ENCODE results near the gene CAPN12.

Gene CAPN12

DNA sequence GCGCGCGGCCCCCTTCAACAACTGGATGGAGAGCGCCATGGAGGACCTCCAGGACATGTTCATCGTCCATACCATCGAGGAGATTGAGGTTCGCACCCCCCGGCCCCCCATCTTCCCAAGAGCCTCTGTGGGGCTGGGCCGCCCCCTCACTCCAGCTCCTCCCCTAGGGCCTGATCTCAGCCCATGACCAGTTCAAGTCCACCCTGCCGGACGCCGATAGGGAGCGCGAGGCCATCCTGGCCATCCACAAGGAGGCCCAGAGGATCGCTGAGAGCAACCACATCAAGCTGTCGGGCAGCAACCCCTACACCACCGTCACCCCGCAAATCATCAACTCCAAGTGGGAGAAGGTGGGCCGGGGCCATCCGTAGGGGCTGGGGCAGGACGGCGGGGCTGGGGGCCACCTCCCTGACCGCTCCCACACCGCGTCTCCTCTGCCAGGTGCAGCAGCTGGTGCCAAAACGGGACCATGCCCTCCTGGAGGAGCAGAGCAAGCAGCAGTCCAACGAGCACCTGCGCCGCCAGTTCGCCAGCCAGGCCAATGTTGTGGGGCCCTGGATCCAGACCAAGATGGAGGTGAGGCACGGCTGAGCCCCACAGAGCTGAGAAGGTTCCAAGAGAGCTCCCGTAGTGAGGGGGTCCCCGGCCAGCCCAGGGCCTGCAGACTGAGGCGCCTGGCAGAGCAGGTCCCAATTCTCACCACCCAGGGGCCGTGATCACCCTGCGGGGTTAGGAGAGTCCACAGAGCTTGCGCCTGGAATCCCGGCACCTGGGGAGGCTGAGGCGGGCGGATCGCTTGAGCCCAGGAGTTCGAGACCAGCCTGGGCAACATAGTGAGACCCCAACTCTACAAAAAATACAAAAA, 20.1 kb downstream of the CAPN12 start:
- no peak for DNase-seq (ENCODE audit: low spot score)

DNA sequence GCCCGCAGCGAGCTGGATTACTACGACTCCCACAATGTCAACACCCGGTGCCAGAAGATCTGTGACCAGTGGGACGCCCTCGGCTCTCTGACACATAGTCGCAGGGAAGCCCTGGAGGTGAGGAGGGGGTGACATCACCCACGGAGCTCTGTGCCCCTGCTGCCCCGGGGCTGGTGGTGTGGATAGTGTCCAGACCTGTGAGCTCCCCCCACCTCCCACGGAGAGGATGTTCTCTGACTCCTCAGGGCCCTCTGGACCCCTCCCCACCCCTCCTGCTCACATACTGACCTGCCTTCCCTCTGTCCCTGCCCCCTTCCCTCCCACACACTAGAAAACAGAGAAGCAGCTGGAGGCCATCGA, 20.7 kb downstream of the CAPN12 start:
- DNase-seq (ENCODE audit: low spot score): no peak

DNA sequence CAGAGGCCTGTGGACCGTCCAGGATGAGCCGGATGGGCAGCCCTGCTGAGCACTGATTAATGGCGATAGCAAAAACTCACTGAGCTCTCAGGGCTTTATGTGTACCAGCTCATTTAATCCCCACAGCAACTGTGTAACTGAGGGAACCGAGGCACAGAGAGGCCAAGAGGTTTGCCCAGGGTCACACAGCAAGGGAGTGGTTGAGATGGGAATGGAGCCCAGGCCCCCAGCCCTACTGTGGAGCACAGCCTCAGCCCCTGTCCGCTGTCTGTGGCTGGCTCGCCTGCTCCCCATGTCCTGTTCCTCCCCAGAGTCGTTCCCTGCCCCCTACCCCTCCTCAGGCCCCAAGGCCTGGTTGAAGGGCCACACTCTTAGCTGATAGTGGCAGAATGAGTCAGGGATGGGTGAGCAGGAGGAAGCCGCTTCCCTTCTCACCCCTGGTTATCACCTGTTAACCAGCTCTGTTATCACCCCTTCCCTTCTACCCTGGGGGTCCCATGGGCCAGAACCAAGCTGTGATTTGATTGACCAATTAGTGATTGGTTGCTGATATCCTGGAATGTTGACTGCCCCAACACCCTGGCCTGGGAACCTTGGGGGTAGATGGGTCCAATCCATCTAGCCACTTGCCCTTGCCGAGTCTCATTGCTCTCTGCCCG, 21.2 kb downstream of the CAPN12 start:
- no peak for DNase-seq (ENCODE audit: low spot score)

GRCh38 chr19:38721979-38722773, 22.1 kb downstream of the CAPN12 start:
- no peak for DNase-seq (ENCODE audit: low spot score)

DNA sequence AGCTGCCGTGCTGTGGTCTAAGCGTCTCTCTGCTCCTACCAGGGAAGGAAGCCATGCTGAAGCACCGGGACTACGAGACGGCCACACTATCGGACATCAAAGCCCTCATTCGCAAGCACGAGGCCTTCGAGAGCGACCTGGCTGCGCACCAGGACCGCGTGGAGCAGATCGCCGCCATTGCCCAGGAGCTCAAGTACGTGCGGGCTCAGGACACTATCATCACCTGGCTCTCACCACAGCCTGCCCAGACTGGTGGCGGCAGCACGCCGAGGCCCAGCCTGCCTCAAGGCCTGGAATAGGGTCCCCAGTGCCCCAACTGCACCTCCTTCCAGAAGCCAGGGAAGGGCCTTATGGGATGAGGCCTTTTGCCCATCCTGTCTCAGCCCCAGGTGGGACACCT, 22.8 kb downstream of the CAPN12 start:
- DNase-seq (ENCODE audit: low spot score): no peak

DNA sequence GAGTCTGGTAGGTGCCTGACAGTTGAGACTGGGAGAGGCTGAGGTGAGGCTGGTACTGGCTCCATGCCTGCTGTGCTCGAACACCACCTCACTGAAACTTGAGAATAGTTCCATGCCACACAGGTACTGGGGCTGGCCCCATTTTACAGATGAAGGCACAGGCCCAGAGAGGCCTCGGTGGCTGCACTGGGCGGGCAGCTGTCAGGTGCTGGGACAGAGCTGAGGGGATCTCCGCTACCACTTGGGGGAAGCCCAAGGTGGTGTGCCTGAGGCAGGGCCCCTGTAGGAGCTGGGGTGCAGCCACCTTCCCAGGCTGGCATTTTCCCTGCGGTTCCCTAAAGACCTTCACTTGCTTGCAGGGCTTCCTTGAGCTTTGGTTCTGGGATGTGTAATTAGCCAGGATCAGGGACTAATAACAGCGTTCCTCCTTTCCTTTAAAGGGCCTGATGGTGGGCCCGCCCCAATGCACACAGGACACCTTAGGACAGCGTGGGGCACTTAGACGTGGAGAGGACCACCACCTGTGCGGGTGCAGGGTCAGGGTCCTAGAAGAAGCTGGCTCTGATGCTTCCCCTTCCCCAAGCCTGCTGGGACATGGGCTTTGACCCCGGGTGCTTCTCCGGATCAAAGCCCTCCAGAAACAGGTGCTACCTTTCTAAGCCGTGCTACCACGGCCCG, 23.6 kb downstream of the CAPN12 start:
- no peak for DNase-seq (ENCODE audit: low spot score)

GRCh38 chr19:38719761-38720558, 24.3 kb downstream of the CAPN12 start:
- no peak for DNase-seq (ENCODE audit: low spot score)

- no peak for DNase-seq (ENCODE audit: low spot score)
These were observed 25.3 kb downstream of the CAPN12 start for GRCh38 chr19:38718747-38719543.

GRCh38 chr19:38717855-38718254, 26.4 kb downstream of the CAPN12 start:
- DNase-seq (ENCODE audit: low spot score): no peak

DNA sequence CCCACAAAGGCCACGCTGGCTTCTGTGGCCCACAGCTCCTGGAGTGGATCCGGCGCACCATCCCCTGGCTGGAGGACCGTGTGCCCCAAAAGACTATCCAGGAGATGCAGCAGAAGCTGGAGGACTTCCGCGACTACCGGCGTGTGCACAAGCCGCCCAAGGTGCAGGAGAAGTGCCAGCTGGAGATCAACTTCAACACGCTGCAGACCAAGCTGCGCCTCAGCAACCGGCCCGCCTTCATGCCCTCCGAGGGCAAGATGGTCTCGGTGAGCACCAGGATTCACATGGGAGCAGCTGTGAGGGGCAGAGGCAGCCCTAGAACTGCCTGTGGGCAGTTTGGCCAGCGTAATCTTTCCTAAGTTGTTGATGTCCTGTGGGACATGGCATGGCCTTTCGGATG, 27.2 kb downstream of the CAPN12 start:
- DNase-seq (ENCODE audit: low spot score): no peak

- DNase-seq (ENCODE audit: low spot score): no peak
These were observed 28.7 kb downstream of the CAPN12 start for GRCh38 chr19:38715555-38715954.

DNA sequence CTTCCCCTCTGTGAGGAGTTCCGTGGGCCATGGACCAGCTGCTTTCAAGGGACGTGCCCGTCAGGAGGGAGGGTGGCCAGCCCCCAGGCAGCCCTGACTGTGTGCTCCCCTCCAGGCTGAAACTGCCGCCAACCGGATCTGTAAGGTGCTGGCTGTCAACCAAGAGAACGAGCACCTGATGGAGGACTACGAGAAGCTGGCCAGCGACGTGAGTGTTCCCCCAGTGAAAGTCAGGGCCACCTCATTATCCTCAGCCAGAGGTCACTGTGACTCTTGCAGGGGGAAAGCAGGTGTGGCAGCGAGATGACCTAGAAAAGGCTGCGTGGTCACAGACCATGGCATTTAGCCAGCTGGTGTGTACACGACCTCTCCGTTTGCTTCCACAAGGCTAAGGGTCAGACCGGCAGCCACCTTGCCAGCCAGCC, 29.9 kb downstream of the CAPN12 start:
- DNase-seq (ENCODE audit: low spot score): no peak

GRCh38 chr19:38713865-38714264, 30.4 kb downstream of the CAPN12 start:
- no peak for DNase-seq (ENCODE audit: low spot score)

GRCh38 chr19:38713227-38713649, 31.0 kb downstream of the CAPN12 start:
- DNase-seq (ENCODE audit: low spot score): no peak

- no peak for DNase-seq (ENCODE audit: low spot score)
These were observed 32.0 kb downstream of the CAPN12 start for GRCh38 chr19:38712161-38712748.

- no peak for DNase-seq (ENCODE audit: low spot score)
These were observed 32.5 kb downstream of the CAPN12 start for GRCh38 chr19:38711726-38712153.

DNA sequence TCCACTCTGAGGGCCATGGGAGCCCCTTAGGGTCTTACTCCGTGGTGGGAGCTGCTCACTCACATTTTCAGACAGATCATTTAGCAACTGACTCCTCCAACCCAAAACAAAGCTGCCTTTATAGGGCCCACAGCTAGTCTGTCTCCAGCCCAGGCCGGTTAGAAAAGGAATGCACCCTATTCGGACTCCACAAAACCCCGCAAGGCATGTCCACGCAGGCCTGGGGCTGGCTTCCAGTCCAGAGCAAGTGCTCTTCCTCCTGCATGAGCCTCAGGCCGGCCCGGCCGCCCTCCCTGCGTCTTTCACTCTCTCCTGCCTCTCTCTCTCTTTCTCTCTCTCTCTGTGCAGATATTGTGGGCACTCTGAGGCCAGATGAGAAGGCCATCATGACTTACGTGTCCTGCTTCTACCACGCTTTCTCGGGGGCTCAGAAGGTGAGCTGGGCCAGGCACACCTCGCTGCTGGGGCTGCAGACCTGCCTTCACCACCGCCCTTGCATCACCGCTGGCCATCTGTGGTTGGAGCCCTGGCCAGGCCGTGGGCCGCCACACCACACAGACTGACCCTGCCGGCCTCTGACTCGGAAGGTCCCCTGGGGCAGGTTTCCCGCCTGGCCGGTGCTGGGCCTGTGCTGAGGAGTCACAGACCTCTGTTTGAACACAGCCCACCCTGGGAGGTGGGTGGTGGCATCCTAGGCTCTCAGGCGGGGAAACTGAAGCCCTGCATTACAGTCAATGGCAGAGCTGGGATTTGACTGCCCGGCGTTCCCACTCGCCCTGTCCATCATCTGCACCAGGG, 33.1 kb downstream of the CAPN12 start:
- no peak for DNase-seq (ENCODE audit: low spot score)

DNA sequence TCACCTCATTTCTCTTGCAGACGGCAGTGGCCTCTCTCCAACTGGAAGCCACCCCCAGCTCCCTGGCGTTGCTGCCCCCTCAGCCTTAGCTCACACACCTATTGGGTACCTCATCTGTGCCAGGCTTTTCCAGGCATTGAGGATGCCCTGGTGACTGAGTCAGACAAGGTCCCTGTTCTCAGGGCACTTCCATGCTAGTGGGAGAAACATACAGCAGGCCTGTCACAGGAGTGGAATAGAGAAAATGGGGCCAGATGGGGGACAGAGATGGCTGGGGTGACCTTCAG, 33.9 kb downstream of the CAPN12 start:
- no peak for DNase-seq (ENCODE audit: low spot score)

GRCh38 chr19:38709671-38710415, 34.4 kb downstream of the CAPN12 start:
- no peak for DNase-seq (ENCODE audit: low spot score)
